NK-92 (cell line): Measurements from ENCODE around the gene ASB11.

Source experiments
- DNase-seq: peaks from one replicate; lab custom pipeline; 2025; ENCODE audit not compliant: unreplicated experiment; lab: John Stamatoyannopoulos, UW

The ASB11 gene, protein sequence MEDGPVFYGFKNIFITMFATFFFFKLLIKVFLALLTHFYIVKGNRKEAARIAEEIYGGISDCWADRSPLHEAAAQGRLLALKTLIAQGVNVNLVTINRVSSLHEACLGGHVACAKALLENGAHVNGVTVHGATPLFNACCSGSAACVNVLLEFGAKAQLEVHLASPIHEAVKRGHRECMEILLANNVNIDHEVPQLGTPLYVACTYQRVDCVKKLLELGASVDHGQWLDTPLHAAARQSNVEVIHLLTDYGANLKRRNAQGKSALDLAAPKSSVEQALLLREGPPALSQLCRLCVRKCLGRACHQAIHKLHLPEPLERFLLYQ

DNA sequence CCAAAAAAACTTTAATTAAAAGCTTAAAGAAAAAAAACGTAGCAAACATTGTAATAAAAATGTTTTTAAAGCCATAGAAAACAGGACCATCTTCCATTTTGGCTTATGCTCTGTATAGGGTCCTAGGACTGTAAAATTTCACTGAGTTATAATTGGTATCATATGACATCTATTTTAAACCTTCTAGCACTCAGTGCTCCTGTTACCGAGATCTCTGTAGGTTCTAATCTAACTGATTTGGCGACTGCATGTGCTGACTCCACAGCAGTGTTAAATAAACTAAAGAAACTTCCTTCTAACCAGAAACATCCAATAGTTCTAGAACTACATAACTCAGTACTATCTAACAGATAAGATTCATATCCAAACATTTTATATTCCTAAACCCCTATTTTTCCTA, at the start of gene ASB11:
ASB11 (minus strand) TSS at position 132 of the 400 bp plus-strand sequence; CDS start at position 97, 35 bp downstream.
- DNase-seq = no peak

DNA sequence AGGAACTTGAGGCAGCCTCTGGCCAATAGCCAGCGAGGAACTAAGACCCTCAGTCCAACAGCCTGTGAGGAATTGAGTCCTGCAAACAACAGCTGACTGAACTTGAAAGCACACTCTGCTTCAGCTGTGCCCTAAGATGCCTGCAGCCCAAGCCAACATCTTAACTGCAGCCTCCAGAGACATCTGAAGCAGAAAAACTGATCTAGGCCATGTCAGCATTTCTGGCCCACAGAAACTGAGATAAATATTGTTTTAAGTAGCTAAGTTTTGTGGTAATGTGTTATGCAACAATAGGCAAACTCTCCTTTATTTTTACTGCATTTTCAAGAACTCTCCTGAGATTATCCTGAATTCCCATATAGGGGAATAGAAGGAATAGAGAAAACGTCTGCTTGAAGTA, 44.3 kb upstream of the ASB11 start:
- DNase-seq = no peak

DNA sequence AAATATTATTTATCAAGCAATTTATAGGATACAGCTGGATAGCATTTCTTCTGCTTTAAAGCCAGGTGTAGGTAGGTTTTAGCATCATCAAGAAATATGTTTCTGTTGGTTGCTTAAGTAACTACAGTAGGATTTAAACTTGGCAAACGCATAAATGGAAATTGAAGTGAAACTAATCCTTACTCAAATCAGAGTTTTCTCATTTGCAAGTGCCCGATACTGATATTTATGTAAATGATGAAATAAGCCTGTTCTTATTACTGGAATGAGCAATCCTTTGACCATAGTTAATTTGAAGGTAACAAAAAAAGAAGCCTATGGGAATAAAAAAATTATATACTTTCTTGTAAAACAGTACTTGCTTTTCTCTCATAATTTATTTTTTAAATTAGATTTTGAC, 43.1 kb upstream of the ASB11 start:
- DNase-seq = no peak

DNA sequence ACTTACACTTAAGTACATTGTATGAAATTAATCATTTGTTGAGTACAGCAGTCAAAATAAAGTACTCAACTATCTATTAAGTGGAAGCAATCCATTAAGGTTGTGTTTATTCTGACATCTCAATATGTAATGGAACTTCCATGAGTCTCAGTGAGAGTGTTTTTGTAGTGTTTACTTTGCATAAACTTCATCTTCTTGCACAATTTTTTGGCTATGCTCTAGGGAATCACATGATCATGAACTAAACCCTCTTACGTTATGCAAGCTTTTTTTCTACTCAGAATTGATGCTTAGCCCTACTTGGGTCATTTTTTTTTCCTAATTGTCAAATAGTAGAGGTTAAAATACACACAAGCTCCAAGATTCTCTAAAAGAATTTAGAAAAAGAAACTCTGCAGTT, 41.0 kb upstream of the ASB11 start:
- no peak for DNase-seq

DNA sequence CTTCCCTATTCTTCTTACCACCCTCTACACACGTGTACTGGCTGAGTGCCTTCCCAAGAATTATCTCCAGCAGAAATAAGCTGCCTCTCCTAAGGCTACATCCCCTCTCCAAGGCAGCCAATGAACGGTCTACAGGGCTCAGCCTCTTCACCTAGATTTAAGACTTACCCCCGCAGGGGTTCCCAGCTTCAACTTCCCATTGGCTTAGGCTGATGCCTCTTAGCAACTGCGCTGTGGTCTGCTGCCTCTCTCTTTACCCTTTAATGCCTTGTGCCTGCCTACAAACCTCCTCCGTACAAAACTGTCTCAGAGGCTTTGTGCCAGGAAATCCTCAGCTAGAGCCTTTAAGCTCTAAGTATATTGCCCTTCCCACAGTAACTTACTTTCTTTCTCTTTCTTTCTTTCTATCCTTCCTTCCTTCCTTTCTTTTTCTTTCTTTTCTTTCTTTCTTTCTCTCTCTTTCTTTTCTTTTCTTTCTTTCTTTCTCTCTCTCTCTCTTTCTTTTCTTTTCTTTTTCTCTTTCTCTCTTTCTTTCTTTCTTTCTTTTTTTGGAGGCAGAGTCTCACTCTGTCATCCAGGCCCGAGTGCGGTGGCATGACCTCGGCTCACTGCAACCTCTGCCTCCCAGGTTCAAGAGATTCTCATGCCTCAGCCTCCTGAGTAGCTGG, 35.0 kb upstream of the ASB11 start:
- DNase-seq = no peak

DNA sequence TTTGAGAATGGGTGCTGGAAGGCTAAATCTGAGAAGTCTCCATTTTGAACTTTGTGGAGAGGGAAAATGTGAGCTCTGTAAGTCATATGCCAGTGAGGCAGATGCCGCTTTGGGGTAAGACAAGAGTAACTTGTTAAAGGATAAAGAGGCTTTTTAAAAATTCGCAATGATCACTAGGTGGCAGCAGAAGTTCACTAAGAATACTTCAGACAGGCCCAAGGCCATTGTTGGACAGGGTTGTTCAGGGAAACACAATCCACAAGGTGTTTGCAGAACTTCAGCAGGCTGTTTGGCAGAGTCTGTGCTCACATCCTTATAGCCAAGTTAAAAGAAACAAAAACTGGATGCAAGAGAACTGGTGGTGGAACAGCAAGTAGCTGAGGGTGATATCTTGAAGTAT, 33.6 kb upstream of the ASB11 start:
- DNase-seq = no peak

DNA sequence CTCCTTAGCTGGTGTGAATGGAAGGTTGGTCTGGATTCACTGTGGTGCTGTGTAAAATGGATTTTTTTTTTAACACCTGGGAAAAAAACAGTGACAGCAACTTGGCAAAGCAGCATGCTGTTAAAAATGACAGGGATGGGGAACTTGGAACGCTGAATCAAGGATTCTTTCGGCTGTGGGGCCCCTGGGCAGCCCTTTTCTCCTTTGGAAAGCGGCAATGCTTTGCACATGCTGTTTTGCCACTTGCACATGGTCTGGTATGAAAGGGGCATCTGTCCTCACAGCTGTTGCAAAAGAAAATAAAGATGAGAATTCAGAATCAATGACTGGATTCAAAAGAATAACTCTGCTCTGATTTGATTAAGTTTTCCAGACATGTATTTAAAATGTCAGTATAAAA, 30.5 kb upstream of the ASB11 start:
- DNase-seq = no peak

DNA sequence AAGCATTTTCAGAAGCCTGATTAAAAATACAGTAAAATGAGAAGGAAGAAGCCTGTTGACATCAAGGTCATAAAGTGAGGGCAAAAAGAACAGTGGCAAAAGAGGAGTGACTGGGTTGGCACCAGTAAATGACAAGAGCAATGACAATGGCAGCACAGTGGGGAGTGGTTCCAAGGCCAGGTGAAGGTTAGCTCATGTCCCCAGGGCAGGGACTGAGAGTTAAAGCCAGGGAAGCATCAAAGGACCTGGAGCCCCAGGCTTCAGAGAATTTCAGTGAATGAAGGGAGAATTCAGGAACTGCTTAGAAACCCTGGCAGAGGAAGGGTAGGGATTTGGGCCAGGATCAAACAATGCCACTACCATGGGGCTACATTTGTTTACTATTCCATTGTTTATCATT, 28.7 kb upstream of the ASB11 start:
- no peak for DNase-seq

DNA sequence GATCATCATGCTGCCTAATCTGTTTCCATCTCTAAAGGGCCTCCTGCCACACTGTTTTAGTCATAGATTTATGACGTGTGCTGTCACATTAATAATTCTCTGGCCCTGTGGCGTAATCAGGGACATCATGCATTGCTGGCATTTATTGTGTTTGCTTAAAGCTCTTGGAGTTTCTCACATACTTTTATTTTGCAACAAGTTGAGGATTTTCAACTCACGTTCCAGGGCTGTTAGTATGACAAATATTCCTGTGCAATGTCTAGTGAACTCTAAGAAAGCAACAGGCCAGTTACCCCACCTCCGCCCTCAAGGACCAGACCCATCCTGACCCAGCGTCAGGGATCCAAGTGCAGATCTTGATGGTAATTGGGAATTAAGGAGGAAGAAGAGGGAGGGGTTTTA, 27.6 kb upstream of the ASB11 start:
- no peak for DNase-seq

DNA sequence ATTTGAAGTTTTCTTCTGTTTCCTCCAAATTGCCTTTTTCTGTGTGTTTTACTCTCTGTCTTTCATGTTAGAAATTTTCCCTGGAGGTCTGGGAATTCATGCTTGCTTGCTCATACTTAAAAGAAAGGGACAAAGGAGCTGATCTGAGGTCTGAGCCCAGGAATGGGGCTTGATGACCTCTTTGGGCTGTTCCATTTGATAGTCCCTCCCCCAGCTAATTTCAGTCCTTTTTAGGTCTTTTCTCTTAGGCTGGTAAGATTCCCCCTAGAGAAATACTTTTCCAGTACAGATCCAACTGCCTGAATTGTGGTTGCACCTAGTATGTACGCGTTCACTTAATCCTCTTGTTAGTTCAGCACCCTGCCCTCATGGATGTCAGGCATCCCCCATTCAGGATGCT, 25.4 kb upstream of the ASB11 start:
- DNase-seq = no peak

DNA sequence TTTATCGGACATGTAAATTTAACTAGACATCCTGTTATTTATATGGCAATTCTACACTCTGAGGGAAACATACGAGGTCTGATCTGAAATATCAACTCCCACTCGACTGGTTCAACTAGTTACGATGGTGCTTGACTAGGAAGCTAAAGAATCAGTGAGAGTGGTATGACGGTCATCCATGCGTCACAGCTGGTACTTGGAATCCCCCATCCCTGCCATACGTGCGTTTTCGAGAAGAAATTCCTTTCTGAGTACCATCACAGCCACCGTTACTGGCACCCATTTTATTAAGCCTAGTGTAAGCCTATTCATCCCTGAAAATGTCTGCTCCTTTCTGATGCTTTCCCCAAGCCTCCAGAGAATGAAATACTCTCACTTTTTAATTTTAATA, 20.6 kb upstream of the ASB11 start:
- no peak for DNase-seq

DNA sequence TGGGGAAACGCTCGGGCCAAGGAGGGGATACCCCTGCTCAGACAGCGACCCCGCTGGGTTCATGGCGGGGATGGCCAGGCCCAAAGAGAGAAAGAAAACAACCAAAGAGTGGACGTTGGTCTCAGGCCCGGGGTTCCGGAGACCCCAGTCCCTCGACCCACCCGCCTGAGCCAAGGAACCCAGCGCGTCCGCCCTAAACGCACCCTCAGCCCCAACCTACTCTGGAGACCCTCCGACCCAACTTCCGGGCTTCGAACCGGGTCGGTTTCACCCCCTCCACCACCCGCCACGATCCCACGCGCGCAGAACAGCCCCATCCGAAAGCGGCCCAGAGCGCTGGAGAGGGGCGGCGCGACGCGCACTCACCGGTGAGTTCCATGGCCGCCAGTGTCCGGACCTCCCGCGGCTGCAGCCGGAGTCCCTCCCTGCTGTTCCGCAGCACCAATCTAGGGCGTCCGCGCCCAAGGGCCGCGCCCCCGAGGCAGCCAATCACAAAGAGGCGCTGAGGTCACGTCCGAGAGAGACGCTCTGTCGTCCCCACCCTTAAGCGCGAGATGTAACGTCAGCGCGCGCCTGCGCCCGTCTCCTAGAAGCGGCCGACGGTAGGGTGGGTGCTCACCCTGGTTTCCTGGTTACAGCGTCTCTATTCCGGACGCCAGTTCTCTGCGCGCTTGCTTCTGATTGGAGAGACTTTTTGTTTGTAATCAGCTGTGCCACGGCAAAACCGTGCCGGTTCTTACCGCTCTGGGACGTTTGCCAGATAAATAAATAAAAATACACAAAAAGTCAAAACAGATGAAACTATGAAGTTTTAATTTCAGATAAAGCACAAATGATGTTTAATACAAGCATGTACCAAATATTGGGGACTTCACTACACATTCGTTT, 19.9 kb upstream of the ASB11 start, which contains the start of gene PIGA:
PIGA (minus strand) TSS at position 389 of the 888 bp plus-strand sequence. CDS start 3,593 bp downstream, outside the sequence.
- peak; percentile 60 for DNase-seq

DNA sequence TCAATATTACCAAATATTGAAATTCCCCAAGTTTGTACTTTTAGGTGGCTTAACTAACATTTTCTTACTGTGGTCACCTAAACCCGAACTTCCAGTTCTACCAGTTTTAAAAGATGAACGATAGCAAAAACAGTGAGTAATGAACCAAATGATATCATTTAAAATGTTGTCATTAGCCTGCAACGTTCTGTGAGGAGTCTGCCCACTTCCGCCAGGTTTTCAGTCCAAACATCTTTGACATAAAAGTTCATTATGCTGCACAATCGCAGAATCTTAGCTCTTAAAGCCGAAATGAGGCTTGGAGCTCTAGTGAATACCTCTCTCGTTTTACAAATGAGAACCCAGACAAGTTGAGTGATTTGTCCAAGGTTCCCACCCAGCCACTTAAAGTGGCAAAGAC, 19.1 kb upstream of the ASB11 start:
- DNase-seq = no peak

DNA sequence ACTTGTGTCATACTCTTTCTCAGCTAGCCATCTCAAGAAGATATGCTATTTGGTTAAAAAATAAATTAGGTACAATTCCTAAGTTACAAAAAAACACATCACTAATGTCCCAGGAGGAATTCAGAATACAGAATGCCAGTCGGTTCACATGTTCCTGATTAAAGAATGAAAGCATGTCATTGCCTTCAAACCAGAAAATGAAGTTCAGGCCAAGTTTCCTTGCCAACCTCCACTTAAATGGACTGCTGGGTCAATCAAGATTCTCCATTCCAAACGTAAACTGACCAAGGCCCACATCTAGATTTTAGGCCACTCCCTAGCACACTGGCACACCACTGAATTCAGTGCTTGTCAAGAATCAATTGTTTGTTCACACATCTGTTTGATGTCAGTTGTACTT, 13.4 kb upstream of the ASB11 start:
- DNase-seq = no peak

DNA sequence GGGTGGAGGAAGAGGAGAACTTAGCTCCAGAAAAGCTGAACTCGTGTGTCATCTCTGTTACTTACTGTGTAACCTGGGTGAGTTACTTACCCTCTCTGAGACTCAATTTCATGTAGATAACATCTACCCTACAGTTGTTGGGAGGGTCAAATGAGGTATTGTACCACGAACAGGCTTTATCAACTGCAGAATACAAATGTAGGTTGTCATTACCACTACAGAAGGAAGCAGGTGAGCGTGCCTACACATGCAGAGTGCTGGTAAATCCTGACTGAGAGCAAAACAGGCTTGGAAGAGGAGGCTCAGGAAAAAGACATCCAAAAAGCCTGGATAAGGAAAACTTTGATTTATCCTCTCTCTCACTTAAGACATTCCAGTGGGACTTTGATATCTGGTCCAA, 12.7 kb upstream of the ASB11 start:
- DNase-seq = no peak

DNA sequence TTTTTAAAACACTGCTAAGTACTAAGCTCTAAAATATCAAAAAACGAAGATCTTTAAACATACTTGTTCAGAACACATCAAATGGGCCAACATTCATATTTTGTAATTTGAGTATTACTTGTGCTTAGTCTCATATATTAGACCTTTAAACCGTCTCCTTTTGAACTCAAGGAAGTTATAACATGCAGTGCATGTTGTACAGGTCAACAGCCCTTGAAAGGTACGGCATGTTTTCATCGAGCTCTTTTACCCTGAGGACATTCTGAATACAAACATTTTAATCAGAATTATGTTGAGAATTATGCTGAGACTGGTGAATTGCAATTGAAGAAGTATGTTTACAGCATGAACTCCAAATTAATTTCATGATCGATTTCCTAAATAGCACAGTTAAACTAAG, 7.0 kb upstream of the ASB11 start:
- DNase-seq = no peak

DNA sequence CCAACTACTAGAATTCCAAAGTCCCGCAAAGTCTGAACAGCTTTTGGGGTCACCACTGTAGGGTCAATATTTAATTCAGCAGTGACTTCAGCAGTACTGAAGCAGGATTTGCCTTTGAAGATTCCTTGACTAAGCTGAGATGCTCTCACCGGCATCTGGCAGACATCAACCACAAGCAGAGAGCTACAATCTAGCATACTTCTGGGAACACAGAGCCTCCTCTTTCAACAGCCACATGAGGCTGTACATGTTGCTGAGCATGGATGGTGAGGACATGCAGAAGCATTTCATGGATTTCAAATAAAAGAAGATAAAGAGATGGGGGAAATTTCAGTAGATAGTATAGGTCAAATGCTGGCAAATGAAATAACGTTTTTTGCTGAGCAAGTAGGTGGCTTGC, 6.6 kb upstream of the ASB11 start:
- DNase-seq = no peak

DNA sequence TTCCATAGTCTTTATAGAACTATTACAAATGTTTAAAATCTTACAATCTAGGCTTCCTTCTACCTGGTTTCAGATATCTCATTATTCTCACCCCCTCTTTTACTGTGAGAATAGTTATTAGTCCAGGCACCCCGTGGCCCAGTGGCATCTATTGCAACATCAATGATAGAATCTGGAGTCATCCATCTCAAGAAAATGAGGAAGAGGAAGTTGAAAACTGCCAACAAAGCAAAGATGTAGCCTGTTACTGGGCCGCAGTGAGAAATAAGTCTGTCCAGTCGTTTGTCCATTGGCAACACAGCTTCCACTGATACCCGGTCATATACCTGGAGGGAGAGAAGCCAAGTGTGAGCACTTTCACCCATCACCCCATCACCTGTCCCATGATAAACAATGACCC, 6.0 kb upstream of the ASB11 start:
- no peak for DNase-seq

DNA sequence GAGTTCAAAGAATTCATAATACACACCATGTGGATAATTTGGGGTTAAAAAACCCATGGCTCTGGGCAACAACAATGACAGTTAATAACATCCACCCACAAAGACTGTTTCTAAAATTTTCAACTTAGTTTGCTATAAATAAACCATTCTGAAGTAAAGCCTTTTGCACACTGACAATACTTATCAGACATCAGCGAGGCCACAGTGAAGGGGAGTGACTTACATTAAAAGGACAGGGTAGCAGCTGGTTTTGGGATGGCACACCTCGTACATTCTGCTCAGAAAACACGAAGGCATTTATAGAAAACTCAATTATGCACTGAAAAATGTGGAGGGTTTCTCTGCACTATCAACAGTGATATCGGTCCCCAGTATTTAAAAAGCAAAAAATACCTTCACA, 4.9 kb upstream of the ASB11 start:
- DNase-seq = no peak

DNA sequence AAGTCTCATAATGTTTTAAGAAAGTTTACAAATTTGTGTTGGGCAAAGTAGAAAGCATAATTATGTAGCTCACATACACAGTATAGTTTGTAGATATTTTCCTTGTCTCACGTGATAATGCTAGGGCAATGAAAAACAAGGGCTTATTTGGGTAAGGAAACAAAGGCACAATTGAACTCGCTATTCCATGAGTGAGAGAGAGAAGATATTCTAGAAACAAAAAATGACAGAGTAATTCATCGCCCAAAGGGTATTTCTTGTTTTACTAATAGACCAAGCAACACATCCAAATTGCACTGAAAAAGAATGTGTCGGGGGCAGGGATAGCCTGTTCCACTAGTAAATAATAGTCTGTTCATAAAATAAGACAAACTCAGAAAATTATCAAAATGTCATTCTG, 3.6 kb upstream of the ASB11 start:
- no peak for DNase-seq

DNA sequence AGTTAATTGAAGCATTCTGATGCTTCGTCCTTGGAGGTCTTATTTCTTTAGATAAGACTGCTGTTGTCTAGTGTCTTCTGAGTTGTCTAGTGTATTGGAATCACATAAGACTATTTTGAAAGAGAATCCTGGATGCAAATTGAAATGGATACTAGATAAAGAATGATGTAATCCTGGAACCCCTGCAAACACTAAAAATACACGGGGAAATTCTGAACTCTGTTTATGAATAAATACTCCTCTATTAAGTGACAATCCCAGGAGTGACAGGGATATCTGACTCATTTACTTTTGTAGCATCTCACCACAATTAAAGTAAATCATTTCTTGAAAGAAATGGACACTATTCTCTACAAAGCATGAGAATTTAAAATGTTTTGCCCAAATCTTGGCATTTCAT, 968 bp downstream of the ASB11 start:
- DNase-seq = no peak

DNA sequence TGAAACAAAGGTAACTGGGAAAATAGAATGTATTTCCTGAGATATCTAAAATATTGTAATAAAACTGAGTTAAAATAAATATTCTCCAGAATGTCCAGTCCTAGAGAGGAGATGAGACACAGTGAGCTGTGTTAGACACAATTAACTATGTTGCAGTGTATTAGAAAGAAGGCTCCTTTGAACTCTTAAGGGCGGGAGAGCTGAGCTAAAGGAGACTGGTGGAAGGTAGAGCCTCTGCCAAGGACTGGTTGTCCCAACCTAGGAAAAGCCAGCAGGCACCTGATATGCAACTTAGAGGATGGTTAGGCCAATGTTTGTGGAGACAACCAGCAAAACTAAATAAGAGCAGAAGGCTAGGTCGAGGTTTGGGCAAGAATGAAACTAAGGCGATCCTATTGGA, 4.3 kb downstream of the ASB11 start:
- no peak for DNase-seq
